ENCODE results near the gene ADCY10.

DNA sequence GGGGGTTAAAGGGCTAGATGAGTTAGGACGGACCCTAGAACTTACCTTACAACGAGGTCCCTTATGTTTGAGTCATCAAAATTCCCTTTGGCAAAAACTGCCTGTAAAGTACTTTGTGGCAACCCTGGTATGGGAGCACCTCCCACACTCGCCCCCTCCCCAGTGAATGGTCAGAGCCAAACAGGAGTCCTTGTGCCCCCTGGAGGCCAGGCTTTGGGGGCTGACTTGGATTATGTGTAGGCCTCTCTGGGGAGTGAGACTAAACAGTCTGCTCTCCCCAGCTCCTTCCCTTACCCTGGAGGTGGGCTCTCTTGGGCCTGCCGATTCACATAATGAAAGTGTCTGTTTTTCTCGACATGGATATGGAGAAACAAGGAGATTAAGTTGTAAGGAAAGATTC, 81.2 kb downstream of the ADCY10 start:
- TF ChIP-seq, protein P1, sequence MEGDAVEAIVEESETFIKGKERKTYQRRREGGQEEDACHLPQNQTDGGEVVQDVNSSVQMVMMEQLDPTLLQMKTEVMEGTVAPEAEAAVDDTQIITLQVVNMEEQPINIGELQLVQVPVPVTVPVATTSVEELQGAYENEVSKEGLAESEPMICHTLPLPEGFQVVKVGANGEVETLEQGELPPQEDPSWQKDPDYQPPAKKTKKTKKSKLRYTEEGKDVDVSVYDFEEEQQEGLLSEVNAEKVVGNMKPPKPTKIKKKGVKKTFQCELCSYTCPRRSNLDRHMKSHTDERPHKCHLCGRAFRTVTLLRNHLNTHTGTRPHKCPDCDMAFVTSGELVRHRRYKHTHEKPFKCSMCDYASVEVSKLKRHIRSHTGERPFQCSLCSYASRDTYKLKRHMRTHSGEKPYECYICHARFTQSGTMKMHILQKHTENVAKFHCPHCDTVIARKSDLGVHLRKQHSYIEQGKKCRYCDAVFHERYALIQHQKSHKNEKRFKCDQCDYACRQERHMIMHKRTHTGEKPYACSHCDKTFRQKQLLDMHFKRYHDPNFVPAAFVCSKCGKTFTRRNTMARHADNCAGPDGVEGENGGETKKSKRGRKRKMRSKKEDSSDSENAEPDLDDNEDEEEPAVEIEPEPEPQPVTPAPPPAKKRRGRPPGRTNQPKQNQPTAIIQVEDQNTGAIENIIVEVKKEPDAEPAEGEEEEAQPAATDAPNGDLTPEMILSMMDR (IDR thresholded peaks at IDR 0.05; ENCODE audit: low read length), result peak; percentile 5; the same call in 1 of the 2 replicates
- TF ChIP-seq EZH2 (IDR thresholded peaks at IDR 0.05; ENCODE audit: borderline replicate concordance, low read length), result no peak

Data from OCI-LY1 (cell line).